Pulmonary artery endothelial cell (primary cell): ENCODE data around the gene EPB41L5. TPM values are rescaled to one million over a fixed set of nuclear protein-coding genes. Genes with fewer than 3 reads are reported as not detected.

Experiments
- DNase-seq: peaks from one replicate; pipeline ENCODE4 v3.0.0-alpha.2; 2011; ENCODE audit warnings: low read depth, low spot score
- total RNA-seq: library from RNA; depleted of rRNA; stranded (reverse); fragments of >200 nt; gene quantifications from 2 replicates; pipeline ENCODE4 v1.2.3, GENCODE V29; 2014

Gene EPB41L5
- total RNA-seq, 1 donor from 2014 or later = 29.8 TPM

DNA sequence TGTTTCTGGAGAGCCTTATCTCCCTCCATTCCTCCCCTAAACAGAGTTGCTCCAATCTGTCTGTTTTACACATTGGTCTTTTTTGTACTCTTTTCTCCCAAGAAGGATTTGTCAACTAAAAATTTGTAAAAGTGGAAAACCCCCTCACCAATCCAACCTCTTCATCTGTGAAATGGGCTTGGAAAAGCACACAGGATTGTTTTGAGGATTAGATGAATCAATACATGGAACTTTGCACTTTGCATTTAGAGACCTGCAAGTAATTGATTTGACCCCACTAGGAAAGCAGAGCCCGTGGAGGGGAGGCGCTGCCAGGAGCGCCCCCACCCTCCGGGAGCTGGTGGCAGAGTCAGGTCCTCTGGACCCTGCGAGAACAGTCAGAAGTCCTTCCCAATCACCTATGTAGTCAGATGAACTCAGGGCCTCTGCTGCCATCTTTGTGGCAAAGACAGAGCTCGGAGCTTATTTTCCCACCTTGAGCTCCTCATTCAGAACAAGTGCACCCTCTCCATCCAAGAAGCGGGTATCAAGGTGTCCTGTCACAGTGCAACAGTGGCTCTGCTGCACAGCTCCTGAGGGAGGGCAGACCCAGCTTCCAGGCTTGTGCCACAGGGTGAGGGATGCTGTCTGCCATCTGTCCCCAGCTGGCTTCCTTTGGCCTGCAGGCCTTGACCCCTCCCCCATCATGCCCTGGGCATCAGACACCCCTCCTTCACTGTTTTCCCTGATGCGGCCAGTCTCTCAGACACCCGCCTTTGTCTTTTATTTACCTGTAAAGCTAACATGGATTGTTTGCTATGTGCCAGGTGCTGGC lies 212.1 kb downstream of the EPB41L5 start:
- DNase-seq = no peak

DNA sequence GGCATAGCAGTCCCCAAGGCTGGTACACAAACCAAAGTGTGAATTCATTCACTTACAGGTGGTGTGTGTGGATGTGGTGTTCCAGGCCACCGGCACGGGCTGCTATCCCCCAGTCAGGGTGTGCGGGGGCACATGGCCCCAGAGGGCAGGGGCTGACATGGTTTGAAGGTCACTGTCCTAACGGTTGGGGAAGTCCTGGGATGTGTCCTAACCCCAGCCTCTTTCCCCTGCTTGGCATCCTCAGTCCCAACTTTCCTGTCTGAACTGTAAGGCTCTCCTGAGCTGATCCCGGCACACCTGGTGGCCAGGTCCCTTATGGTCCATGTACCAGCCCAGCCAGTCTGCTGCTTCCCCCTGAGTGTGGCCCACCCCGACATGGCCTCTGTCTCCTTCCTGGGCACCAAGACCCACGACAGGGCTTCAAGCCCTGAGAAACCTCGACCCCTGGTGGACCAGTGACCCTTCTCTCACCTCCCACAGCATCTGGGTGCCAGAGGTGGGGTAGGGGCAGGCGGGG lies 212.7 kb downstream of the EPB41L5 start:
- no peak for DNase-seq

DNA sequence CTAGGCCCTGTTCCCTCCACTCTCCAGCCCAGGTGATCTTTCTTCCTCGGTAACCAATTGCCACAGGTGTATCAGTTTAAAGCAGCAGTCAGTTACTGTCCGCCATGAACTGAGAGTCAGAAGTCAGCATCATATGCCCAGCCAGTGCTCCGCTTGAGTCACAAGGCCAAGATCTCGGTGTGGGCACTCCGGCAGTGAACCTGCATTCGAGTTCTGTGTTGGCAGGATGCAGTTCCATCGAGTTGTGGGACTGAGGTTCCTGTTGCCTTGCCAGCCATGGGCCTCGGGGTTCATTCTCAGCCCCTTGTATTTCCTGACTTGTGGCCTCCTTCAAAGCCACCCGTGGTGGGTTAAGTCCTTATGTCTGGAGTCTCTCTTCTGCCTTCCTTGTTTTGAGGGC lies 213.4 kb downstream of the EPB41L5 start:
- DNase-seq = no peak

DNA sequence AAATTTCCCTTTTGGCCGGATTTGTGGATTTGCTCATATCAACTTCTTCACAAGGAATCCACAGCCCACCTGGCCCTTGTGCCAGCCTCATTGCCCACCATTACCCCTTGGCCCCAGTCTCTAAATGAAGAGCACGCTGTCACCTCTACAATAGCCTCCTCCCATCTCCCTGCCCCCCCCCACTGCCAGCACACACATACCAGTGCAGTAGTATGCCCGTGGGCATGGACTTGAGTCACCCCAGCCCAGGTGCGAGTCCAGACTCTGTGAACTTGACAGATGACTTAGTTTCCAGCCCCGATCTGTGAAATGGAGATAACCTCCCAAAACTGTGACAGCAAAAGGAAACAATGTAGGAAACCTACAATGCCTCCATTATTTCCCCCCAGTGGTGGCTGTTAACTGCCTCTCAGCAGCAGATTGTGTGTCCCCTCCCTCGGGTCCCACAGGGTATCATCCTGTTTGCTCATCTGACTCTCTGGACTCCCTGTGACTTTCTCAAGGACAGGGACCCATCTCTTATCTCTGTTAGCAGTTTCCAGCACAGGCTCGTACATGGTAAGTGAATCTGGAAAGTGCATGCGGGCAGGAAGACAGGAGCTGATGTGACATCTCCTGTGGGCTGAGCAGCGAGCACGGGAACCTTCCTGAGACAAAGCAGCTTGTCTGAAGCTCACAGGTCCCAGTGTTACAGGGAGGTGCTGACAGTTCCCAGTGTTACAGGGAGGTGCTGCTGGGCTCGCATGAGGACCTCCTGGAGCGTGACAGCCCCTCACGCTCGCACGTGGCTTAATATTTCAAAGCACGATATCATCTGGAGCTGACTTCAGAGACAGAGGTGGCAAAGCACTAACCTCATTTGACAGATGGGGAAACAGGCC lies 214.5 kb downstream of the EPB41L5 start:
- no peak for DNase-seq

DNA sequence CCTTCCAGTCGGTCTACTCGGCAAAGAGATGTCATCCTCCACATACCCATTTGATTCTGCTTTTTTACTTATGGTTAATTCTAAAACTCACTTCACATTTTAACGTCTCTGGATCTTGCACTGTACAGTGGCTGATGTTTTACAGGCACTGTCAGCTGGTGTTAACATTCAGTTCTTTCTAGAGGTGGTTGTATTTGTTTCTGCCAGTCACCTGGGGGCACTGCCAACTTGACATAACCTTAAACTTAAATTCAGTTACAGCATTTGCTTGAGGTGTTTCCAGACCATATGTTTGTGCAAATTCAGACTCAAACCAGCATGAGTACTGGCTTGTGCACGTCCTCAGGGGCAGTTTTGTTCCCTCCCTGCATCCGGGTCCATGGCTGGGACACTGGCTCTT lies 215.6 kb downstream of the EPB41L5 start:
- DNase-seq = no peak

Other genes starting within 250 kb of the EPB41L5 start
- gene TMEM185B, start 210.3 kb downstream of the EPB41L5 start, total RNA-seq = 27.4 and 31.3 TPM in 2 replicates
- 163 and 239 TPM in 2 replicates for gene RALB, start 239.8 kb downstream of the EPB41L5 start, total RNA-seq